H1 (cell line): ENCODE results near the gene GPC3. TPM values are rescaled to one million over a fixed set of nuclear protein-coding genes. Genes with fewer than 3 reads are reported as not detected.

Experiments used
- CTCF ChIA-PET: fragments of 300-600 bp; sonication (Branson Sonifier 250); formaldehyde crosslinking; loops from one replicate; lab custom pipeline; 2021; ENCODE audit not compliant: partially characterized antibody; lab: Charles Lee
- POLR2A ChIA-PET: fragments of 300-600 bp; sonication (Branson Sonifier 250); formaldehyde crosslinking; loops from one replicate; lab custom pipeline; 2021; ENCODE audit warnings: inconsistent platforms; ENCODE audit not compliant: partially characterized antibody; lab: Charles Lee
- DNase-seq, 2 experiments: peaks; one replicate each; pipeline versions ENCODE4 v3.0.0 to v3.0.0-alpha.2; 2010 to 2022; ENCODE audit warnings: low spot score in 2 of 2, low read depth in 1 of 2, mixed read lengths in 1 of 2
- FAIRE-seq: peaks from 2 replicates; lab custom pipeline; 2011; peaks lifted over from hg19 to GRCh38; lab: Jason Lieb, UNC
- H2AFZ ChIP-seq: 2 replicates; pipeline ENCODE4 v1.8.1; 2012; ENCODE audit warnings: low read length, inconsistent platforms
- H2AK5ac ChIP-seq: 2 replicates; pipeline ENCODE4 v1.6.1; 2013; ENCODE audit warnings: low read depth, low read length
- H2BK120ac ChIP-seq: replicated peaks from 2 replicates; pipeline ENCODE3; 2013; ENCODE audit warnings: low read depth, low read length, inconsistent platforms
- H2BK12ac ChIP-seq: 2 replicates; pipeline ENCODE4 v1.6.1; 2013; ENCODE audit warnings: low read depth, low read length
- H2BK15ac ChIP-seq: 2 replicates; pipeline ENCODE4 v1.6.1; 2013; ENCODE audit warnings: low read length
- H2BK20ac ChIP-seq: 2 replicates; pipeline ENCODE4 v1.6.1; 2013; ENCODE audit warnings: low read length
- H2BK5ac ChIP-seq: 2 replicates; pipeline ENCODE4 v1.6.1; 2013; ENCODE audit warnings: low read depth, low read length
- H3K14ac ChIP-seq: 2 replicates; pipeline ENCODE4 v1.6.1; 2013; ENCODE audit warnings: inconsistent platforms; ENCODE audit not compliant: insufficient read length
- H3K18ac ChIP-seq: 2 replicates; pipeline ENCODE4 v1.6.1; 2013; ENCODE audit warnings: low read length; ENCODE audit errors: extremely low read depth
- H3K23ac ChIP-seq: 2 replicates; pipeline ENCODE4 v1.6.1; 2013; ENCODE audit warnings: inconsistent platforms; ENCODE audit not compliant: insufficient read length
- H3K23me2 ChIP-seq: 2 replicates; pipeline ENCODE4 v1.6.1; 2013; ENCODE audit warnings: low read depth, low read length
- H3K27ac ChIP-seq: 2 replicates; pipeline ENCODE4 v1.6.1; 2011; ENCODE audit warnings: low read depth, low read length, inconsistent platforms
- H3K27me3 ChIP-seq, 4 experiments: replicated peaks in 1 of 4; 1 replicate in 1 of 4; 2 replicates in 3 of 4; pipeline versions ENCODE4 v1.6.1 to v1.8.1; 2011 to 2013; ENCODE audit warnings: low read length in 3 of 4, mild to moderate bottlenecking in 3 of 4, inconsistent platforms in 2 of 4, mixed read lengths in 2 of 4, moderate library complexity in 1 of 4; ENCODE audit not compliant: control insufficient read depth in 3 of 4, insufficient read depth in 3 of 4; ENCODE audit errors: extremely low read depth in 1 of 4
- H3K36me3 ChIP-seq, 4 experiments: 2 replicates each; pipeline versions ENCODE4 v1.6.1 to v1.8.1; 2011 to 2013; ENCODE audit warnings: mild to moderate bottlenecking in 4 of 4, low read length in 3 of 4, moderate library complexity in 2 of 4, control low read depth in 1 of 4, inconsistent platforms in 1 of 4; ENCODE audit not compliant: insufficient read depth in 4 of 4, control insufficient read depth in 2 of 4
- H3K4ac ChIP-seq: replicated peaks from 2 replicates; pipeline ENCODE3; 2013; ENCODE audit warnings: low read length, low read depth, mixed read lengths, inconsistent platforms; ENCODE audit not compliant: insufficient read length
- H3K4me1 ChIP-seq, 4 experiments: replicated peaks in 1 of 4; 1 replicate in 1 of 4; 2 replicates in 3 of 4; pipeline versions ENCODE4 v1.6.1 to v1.8.1; 2011 to 2013; ENCODE audit warnings: low read length in 3 of 4, inconsistent platforms in 2 of 4, mixed read lengths in 1 of 4; ENCODE audit not compliant: insufficient read depth in 4 of 4, control insufficient read depth in 3 of 4
- H3K4me2 ChIP-seq, 2 experiments: 2 replicates each; pipeline versions ENCODE4 v1.6.1 to v1.8.1; 2011 to 2013; ENCODE audit warnings: low read depth in 2 of 2, low read length in 2 of 2, control low read depth in 1 of 2, inconsistent platforms in 1 of 2, mild to moderate bottlenecking in 1 of 2; ENCODE audit not compliant: insufficient read depth in 1 of 2
- H3K4me3 ChIP-seq, 4 experiments: fragments of 200-600, 300-600 bp in 1 of 4; sonication (generic), shearing (Covaris generic), sonication (Bioruptor Twin) in 1 of 4; 2 replicates each; pipeline versions ENCODE4 v1.5.1 to v1.8.1; 2011 to 2016; ENCODE audit warnings: low read length in 4 of 4, low read depth in 3 of 4, control low read depth in 2 of 4, inconsistent platforms in 2 of 4, mild to moderate bottlenecking in 2 of 4, mixed read lengths in 1 of 4, moderate library complexity in 1 of 4; ENCODE audit not compliant: insufficient read depth in 2 of 4; ENCODE audit errors: extremely low read depth in 1 of 4
- H3K56ac ChIP-seq: replicated peaks from 2 replicates; pipeline ENCODE3; 2013; ENCODE audit warnings: low read depth, mild to moderate bottlenecking, mixed read lengths, low read length, inconsistent platforms; ENCODE audit not compliant: insufficient read length
- H3K79me1 ChIP-seq: 2 replicates; pipeline ENCODE4 v1.6.1; 2013; ENCODE audit warnings: low read depth, low read length, control low read depth
- H3K79me2 ChIP-seq, 2 experiments: 2 replicates each; pipeline versions ENCODE4 v1.6.1 to v1.8.1; 2012 to 2013; ENCODE audit warnings: low read length in 2 of 2, mild to moderate bottlenecking in 2 of 2, inconsistent platforms in 1 of 2; ENCODE audit not compliant: insufficient read depth in 2 of 2, control insufficient read depth in 1 of 2
- H3K9ac ChIP-seq, 4 experiments: replicated peaks in 1 of 4; 1 replicate in 1 of 4; 2 replicates in 3 of 4; pipeline versions ENCODE4 v1.6.1 to v1.8.1; 2011 to 2013; ENCODE audit warnings: low read depth in 3 of 4, low read length in 3 of 4, control low read depth in 2 of 4, mild to moderate bottlenecking in 2 of 4, moderate library complexity in 2 of 4, inconsistent platforms in 1 of 4; ENCODE audit errors: extremely low read depth in 1 of 4
- H3K9me3 ChIP-seq, 2 experiments: 2 replicates each; pipeline versions ENCODE4 v1.6.1 to v1.8.1; 2012 to 2013; ENCODE audit warnings: mild to moderate bottlenecking in 2 of 2, moderate library complexity in 2 of 2, control low read depth in 1 of 2, inconsistent platforms in 1 of 2, low read depth in 1 of 2, low read length in 1 of 2, mixed read lengths in 1 of 2; ENCODE audit not compliant: insufficient read depth in 2 of 2
- H4K20me1 ChIP-seq, 2 experiments: replicated peaks in 1 of 2; 2 replicates each; pipeline versions ENCODE3 to v1.8.1; 2011 to 2013; ENCODE audit warnings: inconsistent platforms in 2 of 2, low read length in 2 of 2, mild to moderate bottlenecking in 1 of 2; ENCODE audit not compliant: insufficient read depth in 2 of 2, control insufficient read depth in 1 of 2
- H4K5ac ChIP-seq: 2 replicates; pipeline ENCODE4 v1.6.1; 2013; ENCODE audit warnings: low read length, low read depth, mixed read lengths, inconsistent platforms; ENCODE audit not compliant: insufficient read length
- H4K8ac ChIP-seq: 2 replicates; pipeline ENCODE4 v1.8.0; 2013; ENCODE audit warnings: mild to moderate bottlenecking, moderate library complexity, low read length, inconsistent platforms; ENCODE audit not compliant: insufficient read depth; ENCODE audit errors: extremely low read depth
- H4K91ac ChIP-seq: replicated peaks from 2 replicates; pipeline ENCODE3; 2013; ENCODE audit warnings: low read length, mixed read lengths, inconsistent platforms; ENCODE audit not compliant: insufficient read length
- BRCA1 ChIP-seq: IDR thresholded peaks from 2 replicates; pipeline ENCODE4 v1.6.1; 2012; ENCODE audit warnings: low read depth, low read length, improper control_type of control experiment
- CHD1 ChIP-seq: IDR thresholded peaks from 2 replicates; pipeline ENCODE4 v1.6.1; 2012; ENCODE audit warnings: low read depth, low read length, improper control_type of control experiment
- CHD2 ChIP-seq: IDR thresholded peaks from 2 replicates; pipeline ENCODE4 v1.6.1; 2012; ENCODE audit warnings: low read length, improper control_type of control experiment
- CREB1 ChIP-seq: IDR thresholded peaks from 2 replicates; pipeline ENCODE4 v1.6.1; 2012; ENCODE audit warnings: inconsistent platforms
- EZH2 ChIP-seq: fragments of 200-600 bp; sonication (generic); IDR thresholded peaks from 2 replicates; pipeline ENCODE4 v1.7.1; 2012; ENCODE audit warnings: low read depth, mild to moderate bottlenecking, moderate library complexity, low read length, inconsistent platforms; ENCODE audit not compliant: severe bottlenecking
- GTF2F1 ChIP-seq: IDR thresholded peaks from 2 replicates; pipeline ENCODE4 v1.6.1; 2012; ENCODE audit warnings: low read depth, low read length, improper control_type of control experiment, borderline replicate concordance
- HDAC2 ChIP-seq, 2 experiments: fragments of 300-600 bp in 1 of 2; sonication (generic) in 1 of 2; IDR thresholded peaks; 2 replicates each; pipeline ENCODE4 v1.6.1; 2011 to 2012; ENCODE audit warnings: low read depth in 2 of 2, low read length in 2 of 2, mild to moderate bottlenecking in 2 of 2, moderate library complexity in 2 of 2, borderline replicate concordance in 1 of 2, inconsistent platforms in 1 of 2
- RBBP5 ChIP-seq: IDR thresholded peaks from 2 replicates; pipeline ENCODE4 v1.7.1; 2012; ENCODE audit warnings: low read depth, mild to moderate bottlenecking, inconsistent platforms, low read length, moderate library complexity, borderline replicate concordance
- SP2 ChIP-seq: IDR thresholded peaks from 2 replicates; pipeline ENCODE4 v1.6.1; 2012; ENCODE audit warnings: mild to moderate bottlenecking, low read length, inconsistent platforms
- SUZ12 ChIP-seq: fragments of 200-600 bp; sonication (generic); IDR thresholded peaks from 2 replicates; pipeline ENCODE4 v1.6.1; 2012; ENCODE audit warnings: mild to moderate bottlenecking, inconsistent platforms, low read length, moderate library complexity, mixed read lengths
- TAF7 ChIP-seq: optimal IDR thresholded peaks from 2 replicates; pipeline ENCODE3; 2011; ENCODE audit warnings: low read depth, mild to moderate bottlenecking, inconsistent platforms, low read length, moderate library complexity, borderline replicate concordance
- TBP ChIP-seq: IDR thresholded peaks from 2 replicates; pipeline ENCODE4 v1.6.1; 2011; ENCODE audit warnings: low read depth, low read length, improper control_type of control experiment
- TEAD4 ChIP-seq: IDR thresholded peaks from 2 replicates; pipeline ENCODE4 v1.6.1; 2012; ENCODE audit warnings: low read depth, low read length, inconsistent platforms, mixed read lengths
- WGBS, 2 experiments: shearing (Covaris generic) in 1 of 2; methylation state at CpG; one replicate each; pipeline versions ENCODE4 v1.1.6 to v1.1.7; 2013 to 2015; ENCODE audit warnings: low lambda C conversion rate in 2 of 2, mixed read lengths in 2 of 2, inconsistent platforms in 1 of 2, low coverage in 1 of 2, missing lambda C conversion rate in 1 of 2; ENCODE audit not compliant: insufficient replicate concordance in 2 of 2, insufficient coverage in 1 of 2, insufficient read length in 1 of 2; ENCODE audit errors: extremely low coverage in 1 of 2, missing lambda C conversion rate in 1 of 2; 5-methylcytosine and 5-hydroxymethylcytosine counted together
- polyA plus RNA-seq, 7 experiments: library from polyadenylated mRNA; depleted of rRNA in 3 of 7; stranded (reverse) in 5 of 7; unstranded in 2 of 7; fragments of >200 nt in 5 of 7; fragments of 200-250 nt in 2 of 7; gene quantifications; 1 replicate in 5 of 7; 2 replicates in 1 of 7; 4 replicates in 1 of 7; pipeline versions ENCODE4 v1.2.1 to v1.2.3, GENCODE V29; 2011 to 2013; ENCODE audit warnings: missing spikeins in 2 of 7, mixed read lengths in 2 of 7
- total RNA-seq: library from RNA; stranded (reverse); fragmentation: NEBNext Ultra II Directional; extraction: Animal tissue kit (Norgen Biotek cat#: 25700); gene quantifications from 2 replicates; pipeline ENCODE4 v1.2.1, GENCODE V29; 2021
- TF ChIP-seq, protein P1 (sequence below): IDR thresholded peaks from 2 replicates; pipeline ENCODE4 v1.6.1; 2011; ENCODE audit warnings: low read depth, mild to moderate bottlenecking, low read length; ENCODE audit not compliant: insufficient read depth

GPC3 gene
- total and polyA plus RNA-seq, 2 of the 8 experiments (the other 6 are each of a cell fraction or from before 2014, with no cell fraction given) = 64.8 to 71.9 TPM

- H3K27ac ChIP-seq = no peak overlapping the region
- 85% methylated on average over 5 of the region's 5 CpGs; no CpG with 5 or more reads in 1 of the 2 experiments for WGBS, 2 experiments
- H3K4me2 ChIP-seq = no peak overlapping the region
- no peak overlapping the region; the same call in 1 of the 2 replicates for H3K18ac ChIP-seq
- FAIRE-seq (no peak), DNase-seq (no peak)
- no peak overlapping the region for H2BK20ac ChIP-seq
- no peak overlapping the region for H3K14ac ChIP-seq
- H4K91ac ChIP-seq = no peak overlapping the region
- CTCF ChIA-PET = interaction anchor here (0.7 kb wide), 1 partner anchor 10 kb away, joined by 3 read pairs; no protein-coding TSS in a partner anchor
- H2BK5ac ChIP-seq = no peak overlapping the region
- H3K4me3 ChIP-seq = no peak overlapping the region
- H3K4ac ChIP-seq = no peak overlapping the region
- POLR2A ChIA-PET = no interaction called here
- peaks cover 0 to 6% (median under 1%) of the 10 kb centered on the region in 4 experiments; a peak in 2 of 7 replicates for H3K4me1 ChIP-seq
- 0 out of 2 replicates have a peak overlapping the region, but pooled peaks have one; percentile 17 for H2BK12ac ChIP-seq
- H3K27me3 ChIP-seq = no peaks in the 10 kb centered on the region
- H3K9me3 ChIP-seq = no peaks in the 10 kb centered on the region
- no peaks in the 10 kb centered on the region for H3K23me2 ChIP-seq
- H3K36me3 ChIP-seq = no peaks in the 10 kb centered on the region
- no peak overlapping the region for H4K8ac ChIP-seq
- no peak overlapping the region for H2BK15ac ChIP-seq
- no peaks in the 10 kb centered on the region for H4K20me1 ChIP-seq
- H3K56ac ChIP-seq = no peak overlapping the region
- no peaks in the 10 kb centered on the region for H3K79me2 ChIP-seq
- H2AFZ ChIP-seq = no peak overlapping the region
- H3K79me1 ChIP-seq = no peaks in the 10 kb centered on the region
- no peak overlapping the region for H3K9ac ChIP-seq
- H3K23ac ChIP-seq = no peak overlapping the region
- no peak overlapping the region for H4K5ac ChIP-seq
- no peak overlapping the region for H2AK5ac ChIP-seq
- TF ChIP-seq, protein P1, sequence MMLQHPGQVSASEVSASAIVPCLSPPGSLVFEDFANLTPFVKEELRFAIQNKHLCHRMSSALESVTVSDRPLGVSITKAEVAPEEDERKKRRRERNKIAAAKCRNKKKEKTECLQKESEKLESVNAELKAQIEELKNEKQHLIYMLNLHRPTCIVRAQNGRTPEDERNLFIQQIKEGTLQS = no peak
- no peak for TF ChIP-seq HDAC2 (IDR thresholded peaks at IDR 0.05; ENCODE audit: borderline replicate concordance in 1 of 2, low read depth in 2 of 2, low read length in 2 of 2)
- TF ChIP-seq CHD1 = no peak
- no peak for TF ChIP-seq CREB1
- TF ChIP-seq CHD2 = no peak
- TF ChIP-seq RBBP5 = no peak
- TF ChIP-seq TBP = no peak
- no peak for TF ChIP-seq GTF2F1
- TF ChIP-seq SUZ12 = no peak
- TF ChIP-seq EZH2 = no peak
- TF ChIP-seq BRCA1 = no peak
- TF ChIP-seq TEAD4 = no peak
- TF ChIP-seq SP2 = no peak
- no peak for TF ChIP-seq TAF7
- H2BK120ac ChIP-seq = no peak overlapping the region
Measured at GRCh38 chrX:133523081-133523487, 462.3 kb downstream of the GPC3 start.
